Measurements from ENCODE around the gene CRTAC1.

DNA sequence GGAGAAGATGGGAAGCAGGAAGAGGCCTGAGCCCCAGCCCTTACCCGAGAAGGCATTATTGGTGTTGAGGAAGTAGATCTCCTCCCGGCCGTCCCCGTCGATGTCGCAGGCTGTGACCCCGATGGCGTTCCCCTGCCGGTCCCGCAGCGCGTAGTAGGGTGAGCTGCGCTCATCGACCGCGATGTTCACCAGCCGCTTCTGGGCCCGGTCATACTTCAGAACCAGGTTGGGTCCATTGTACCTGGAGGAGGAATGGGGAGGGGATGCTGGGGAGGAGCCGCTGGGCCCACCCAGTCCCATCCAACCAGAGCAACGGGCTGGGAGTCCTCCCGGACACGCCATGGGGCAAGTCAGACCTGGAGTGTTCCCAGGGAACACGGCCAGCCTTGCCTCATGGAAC is 94.3 kb downstream of the CRTAC1 start:
- TF ChIP-seq CTCF (optimal IDR thresholded peaks at IDR 0.05 in 1 of 3, IDR thresholded peaks at IDR 0.05 in 1 of 3, conservative IDR thresholded peaks at IDR 0.05 in 1 of 3; ENCODE audit: extremely low read depth in 1 of 3, insufficient read depth in 2 of 3, low read length in 3 of 3) = no peak
- TF ChIP-seq EZH2 (IDR thresholded peaks at IDR 0.05; ENCODE audit: low read length) = no peak

Data from keratinocyte (primary cell).